ENCODE data around the gene ANO10.

- TF ChIP-seq POLR2A (IDR thresholded peaks at IDR 0.05) (no peak), CTCF (IDR thresholded peaks at IDR 0.05) (no peak)
These were observed 275.9 kb downstream of the ANO10 start for GRCh38 chr3:43345877-43346276.
